IPS DF 19.7 (cell line): Measurements from ENCODE around the gene TUG1.

Source experiments
- DNase-seq: peaks from one replicate; pipeline ENCODE4 v3.0.0-alpha.2; 2013; ENCODE audit warnings: low read depth, low spot score

Gene TUG1

DNA sequence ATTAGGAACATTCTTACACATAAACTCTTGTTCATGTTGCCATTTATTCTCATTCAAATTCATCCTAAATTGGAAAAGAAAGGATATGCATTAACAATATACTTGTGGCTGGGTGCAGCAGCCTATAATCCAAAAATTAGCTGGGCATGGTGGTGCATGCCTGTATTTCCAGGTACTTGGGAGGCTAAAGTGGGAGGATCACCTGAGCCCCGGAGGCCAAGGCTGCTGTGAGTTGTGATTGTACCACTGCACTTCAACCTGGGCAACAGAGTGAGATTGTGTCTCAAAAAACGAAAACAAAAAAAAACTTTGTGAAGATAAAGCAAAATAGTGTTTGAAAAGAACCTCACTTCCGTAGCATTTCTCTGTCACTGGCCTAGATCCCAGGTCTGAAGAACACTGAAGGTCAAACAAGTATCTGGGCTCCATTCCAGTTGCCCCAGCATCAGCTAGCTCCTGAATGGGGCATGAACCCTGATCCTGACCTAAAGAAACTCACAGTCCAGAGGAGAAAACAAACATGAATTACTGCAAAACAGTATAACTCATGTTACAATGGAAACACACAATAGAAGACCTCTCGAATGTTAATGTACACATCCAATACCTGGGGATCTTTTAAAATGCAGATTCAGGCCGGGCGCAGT is 32.2 kb downstream of the TUG1 start:
- DNase-seq, result no peak

- DNase-seq, result no peak
Measured at GRCh38 chr22:31005535-31005934, 36.5 kb downstream of the TUG1 start.

DNA sequence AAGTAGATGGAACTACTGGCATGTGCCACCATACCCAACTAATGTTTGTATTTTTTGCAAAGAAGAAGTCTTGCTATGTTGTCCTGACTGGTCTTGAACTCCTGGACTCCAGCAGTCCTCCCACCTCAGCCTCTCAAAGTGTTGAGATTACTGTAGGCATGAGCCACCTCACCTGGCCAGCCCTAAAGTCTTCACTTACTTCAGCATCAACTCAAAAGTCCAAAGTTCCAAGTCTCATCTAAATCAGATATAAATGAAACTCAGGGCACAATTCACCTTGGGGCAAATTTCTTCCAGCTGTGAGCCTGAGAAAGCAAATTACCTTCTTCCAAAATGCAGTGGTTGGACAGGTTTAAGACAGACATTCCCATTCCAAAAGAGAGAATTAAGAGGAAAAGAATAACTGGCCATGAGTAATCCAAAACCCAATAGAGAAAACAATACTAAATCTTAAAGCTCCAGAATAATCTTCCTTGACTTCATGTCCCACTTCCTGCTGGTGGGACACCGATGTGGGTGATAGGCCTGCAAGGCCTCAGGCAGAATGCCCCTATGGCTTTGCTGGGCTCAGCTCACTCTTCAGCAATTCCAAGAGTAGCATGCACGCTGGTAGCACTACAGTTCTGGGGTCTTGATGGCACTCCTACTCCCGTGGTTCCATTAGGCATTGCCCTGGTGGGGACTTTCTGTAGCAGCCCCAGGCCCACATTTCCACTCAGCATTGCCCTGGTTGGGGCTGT is 50.3 kb downstream of the TUG1 start:
- DNase-seq, result no peak

DNA sequence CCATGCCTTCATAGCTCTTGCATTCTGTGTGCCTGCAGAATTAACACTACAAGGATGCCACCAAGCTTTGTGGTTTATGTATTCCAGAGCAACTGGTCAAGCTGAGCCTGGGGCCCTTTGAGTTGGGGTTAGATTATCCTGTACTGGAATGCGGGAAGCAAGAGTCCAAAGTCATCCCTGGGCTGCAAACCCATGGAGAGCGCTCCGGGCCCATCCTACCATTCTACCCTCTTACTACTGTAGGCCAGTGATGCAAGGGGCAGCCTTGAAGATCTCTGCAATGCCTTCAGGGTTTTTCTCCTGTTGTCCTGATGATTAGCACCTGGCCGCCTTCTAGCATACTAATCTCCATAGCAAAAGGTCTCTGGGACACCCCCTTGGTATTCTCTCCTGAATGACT is 51.3 kb downstream of the TUG1 start:
- no peak for DNase-seq

- DNase-seq, result no peak
Measured at GRCh38 chr22:31022516-31022915, 53.5 kb downstream of the TUG1 start.
